Posterior vena cava (tissue), 2 donors: ENCODE results near the gene CPED1. TPM values are rescaled to one million over a fixed set of nuclear protein-coding genes. Genes with fewer than 3 reads are reported as not detected.

Source experiments
- DNase-seq: peaks from one replicate; pipeline ENCODE4 v3.0.0-alpha.2; 2020; ENCODE audit warnings: low spot score
- intact Hi-C, 2 donors: fragments of 100-400 bp; cut with DNase I; formaldehyde crosslinking; loops; one replicate each; pipeline versions ENCODE4 v1.14.1 to v1.14.2; 2022 to 2023
- total RNA-seq, 2 donors: library from RNA; stranded (reverse); fragmentation: NEBNext Ultra II Directional; extraction: Animal tissue kit (Norgen Biotek cat#: 25700); gene quantifications; one replicate each; pipeline ENCODE4 v1.2.1, GENCODE V29; 2021
- donor health status: DM: yes; HTN: yes; CAD: no.
- donor health status: DM: yes; HTN: yes; CAD: no.

Gene CPED1
- total RNA-seq, 2 donors from 2014 or later: 99.6 to 120 TPM

DNA sequence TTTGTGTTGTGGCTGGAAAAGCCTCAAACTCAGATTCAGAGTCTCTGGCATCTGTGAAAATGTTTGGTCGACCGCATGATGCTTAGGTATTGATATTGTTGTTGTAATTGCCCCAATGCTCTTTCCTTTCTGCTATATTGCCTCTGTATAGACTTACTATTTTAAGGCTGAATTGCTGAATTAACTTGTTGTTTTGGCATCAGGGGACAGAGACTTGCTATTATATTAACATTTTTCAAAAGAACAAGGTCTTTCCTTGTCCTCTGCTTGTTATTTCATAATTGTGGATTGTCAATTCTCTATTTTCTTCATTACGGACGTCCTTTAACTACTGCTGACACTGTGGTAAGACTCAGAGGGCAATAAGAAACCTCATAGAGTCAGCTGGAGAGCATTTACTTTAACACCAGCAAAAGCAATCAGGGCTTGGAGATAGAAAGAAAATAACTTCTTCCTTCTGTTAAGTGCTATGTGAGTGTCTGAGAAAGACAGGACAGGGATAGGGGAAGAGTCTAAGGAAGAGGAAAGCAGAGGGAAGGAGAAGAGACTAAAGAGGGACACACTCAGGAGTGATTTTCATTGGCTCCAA lies 17.6 kb downstream of the CPED1 start:
- no peak for DNase-seq
- intact Hi-C loops: no loop called here

DNA sequence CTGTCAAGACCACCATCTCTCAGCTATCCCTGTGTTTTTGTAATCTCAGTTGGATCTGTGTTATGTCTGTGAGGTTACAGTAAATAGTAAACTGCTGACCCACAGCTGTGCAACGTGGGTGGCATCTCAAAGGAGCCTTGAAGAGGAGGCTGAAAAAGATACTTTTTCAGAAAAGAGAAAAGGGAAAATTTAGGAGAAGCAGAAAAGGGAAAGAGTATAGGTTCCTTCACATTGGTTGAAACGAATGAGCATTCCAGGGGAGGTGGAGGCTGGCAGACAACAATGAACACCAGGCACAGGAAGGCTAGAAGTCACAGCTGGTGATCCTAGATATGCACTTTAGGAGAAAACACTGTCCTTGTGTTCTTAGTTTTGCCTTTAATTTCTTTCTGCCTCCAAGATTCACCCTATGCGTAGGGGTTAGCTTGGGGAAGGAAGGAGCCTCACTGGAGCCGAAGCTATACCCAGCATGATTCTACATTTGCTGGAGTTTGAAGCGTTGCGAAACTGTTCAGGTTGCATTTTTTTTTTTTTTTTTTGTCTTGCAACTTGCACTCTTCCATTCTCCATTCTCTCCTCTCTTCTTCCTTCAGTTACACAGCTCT lies 18.3 kb downstream of the CPED1 start:
- no peak for DNase-seq
- intact Hi-C loops: loop anchor here in 1 of 2 donors (1.0 kb wide), 1 partner anchor 17 kb away; no protein-coding TSS in a partner anchor

DNA sequence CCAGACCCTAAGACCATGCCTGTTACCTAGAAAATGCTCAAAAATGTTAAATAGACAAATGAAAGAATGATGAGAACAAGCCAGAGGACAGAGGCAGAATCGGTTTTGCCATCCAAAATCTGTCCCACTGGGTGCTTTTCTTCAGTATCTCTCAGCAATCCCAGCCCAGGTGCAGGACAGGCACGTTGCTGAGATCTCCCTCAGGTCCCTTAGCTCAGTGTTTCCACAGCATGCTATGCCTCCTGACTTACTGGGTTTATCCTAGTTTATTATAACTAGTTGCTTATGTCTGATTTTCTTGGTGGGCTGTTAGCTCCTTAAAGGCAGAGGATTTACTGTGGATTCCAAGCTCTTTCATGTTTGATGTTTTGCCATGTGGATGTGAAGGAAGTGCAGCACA lies 20.3 kb downstream of the CPED1 start:
- intact Hi-C loops: no loop called here
- DNase-seq: no peak

DNA sequence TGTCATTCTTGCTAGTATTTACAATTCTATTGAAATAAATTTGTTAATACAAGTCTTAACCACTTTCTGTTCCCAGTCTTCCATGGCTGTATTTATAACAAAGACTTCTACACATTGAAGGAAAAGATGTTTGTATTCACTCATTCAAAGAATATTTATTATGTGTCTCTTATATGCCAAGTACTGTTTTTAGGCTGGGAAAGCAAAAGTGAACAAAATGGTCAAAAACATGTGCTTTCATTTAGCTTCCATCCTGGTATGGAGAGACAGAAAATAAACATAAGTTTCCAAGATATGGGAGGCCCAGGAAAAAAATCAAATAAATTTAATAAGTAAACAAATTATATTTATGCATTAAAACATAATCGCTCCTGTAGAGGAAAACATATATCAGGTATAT lies 22.9 kb downstream of the CPED1 start:
- intact Hi-C loops: no loop called here
- DNase-seq: no peak

DNA sequence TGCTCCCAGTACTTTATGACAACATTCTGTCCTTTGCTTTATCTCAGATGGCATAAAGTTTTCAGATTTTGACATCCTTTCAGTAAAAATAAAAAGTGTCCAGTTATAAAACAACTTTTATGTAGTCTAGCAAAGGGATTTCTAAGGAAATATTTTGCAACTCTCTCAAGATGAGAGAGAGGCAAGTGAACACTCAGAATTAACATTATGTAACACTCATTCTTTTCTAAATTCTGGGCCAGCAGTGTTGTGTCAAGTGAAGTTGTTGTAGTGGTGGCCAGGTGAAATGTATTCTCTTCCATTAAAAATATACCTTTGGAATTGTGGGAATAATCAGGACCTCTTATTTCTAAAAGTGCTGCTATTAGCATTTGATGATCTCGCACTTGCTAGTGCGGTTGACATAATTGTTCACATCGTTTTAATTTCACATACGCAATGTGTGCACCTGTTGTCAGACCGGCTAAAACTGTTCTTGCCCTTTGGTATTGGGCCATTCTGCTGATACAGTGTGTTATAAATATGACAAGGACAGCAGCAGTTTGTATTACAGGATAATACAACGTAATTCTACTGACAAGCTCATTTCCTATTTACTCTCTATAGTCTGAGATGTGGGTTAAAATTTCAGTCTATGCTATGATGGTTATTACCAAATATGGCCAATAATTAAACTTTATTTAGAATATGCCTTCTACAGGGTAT lies 23.8 kb downstream of the CPED1 start:
- no peak for DNase-seq
- intact Hi-C loops: no loop called here

DNA sequence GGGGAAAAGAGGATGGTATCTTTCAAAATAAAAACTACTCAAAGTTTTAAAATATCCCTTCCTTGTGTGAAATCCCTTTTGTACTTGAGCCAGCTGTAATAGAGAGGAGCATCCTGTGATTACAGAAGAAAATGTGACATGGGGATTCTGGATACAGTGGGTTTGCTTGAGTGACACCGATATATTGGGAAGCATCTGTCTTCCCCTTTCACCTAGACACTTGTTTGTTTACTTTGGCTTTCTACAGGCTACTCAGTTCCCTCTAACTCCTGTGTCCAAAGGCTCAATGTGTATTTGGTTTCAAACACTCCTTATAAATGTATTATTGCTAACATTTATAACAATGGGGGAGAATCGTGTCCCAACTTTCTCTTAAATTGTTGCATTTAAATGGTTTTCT lies 24.4 kb downstream of the CPED1 start:
- intact Hi-C loops: no loop called here
- DNase-seq: no peak

DNA sequence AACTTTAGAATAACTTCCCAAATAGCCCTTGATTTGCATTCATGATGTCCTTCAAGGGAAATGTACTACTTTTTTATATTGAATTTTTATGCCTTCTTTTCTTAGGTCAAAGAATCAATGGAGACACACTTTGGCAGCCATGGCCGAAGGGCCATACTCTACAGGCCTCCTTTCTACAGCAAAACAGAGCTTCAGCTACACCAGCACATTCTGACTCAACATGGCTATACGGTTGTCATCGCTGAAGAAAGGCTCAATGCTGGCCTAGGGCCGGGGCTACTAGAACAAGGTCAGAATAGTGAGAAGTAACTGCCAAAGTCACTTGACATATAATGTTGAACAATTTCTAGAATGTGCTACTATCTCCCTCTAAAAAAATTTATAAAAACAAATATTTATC lies 27.0 kb downstream of the CPED1 start:
- intact Hi-C loops: no loop called here
- DNase-seq: no peak

DNA sequence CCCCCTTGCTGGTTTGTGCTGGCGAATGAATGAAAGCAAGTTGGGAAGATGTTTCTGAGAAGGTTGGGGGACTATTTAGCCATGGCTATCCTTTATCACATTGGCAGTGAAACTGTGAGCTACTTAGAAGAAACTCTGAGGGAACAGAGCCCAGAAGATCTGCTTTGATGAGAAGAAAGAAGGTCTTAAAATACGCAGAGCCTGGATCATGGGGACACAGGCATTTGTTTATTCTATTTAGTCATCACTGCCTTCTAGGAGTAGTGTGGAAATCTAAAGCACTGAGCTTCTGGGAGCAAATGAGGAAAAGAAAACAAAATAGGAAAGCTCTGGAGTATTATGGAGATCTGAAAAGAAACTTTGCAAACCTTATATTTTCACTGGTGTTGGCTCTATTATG lies 28.5 kb downstream of the CPED1 start:
- intact Hi-C loops: no loop called here
- DNase-seq: no peak

DNA sequence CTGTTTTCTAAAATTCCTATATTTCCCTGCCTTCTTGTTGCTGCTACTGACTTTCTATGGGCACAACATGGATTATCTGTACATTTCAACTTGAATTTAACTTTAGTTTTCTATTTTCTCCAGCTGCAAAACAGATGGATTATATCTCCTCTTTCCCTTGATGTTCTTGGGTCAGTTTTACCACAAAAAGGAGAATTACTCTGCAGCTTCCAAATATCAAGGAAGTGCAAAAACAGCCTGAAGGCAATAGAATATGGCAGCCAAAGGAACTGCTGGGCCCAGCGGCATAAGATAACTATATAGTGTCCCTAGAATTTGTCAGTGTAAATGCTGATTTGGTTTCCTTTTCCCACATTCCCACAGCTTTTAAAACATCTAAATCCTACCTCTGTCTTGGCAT lies 29.1 kb downstream of the CPED1 start:
- no peak for DNase-seq
- intact Hi-C loops: no loop called here

DNA sequence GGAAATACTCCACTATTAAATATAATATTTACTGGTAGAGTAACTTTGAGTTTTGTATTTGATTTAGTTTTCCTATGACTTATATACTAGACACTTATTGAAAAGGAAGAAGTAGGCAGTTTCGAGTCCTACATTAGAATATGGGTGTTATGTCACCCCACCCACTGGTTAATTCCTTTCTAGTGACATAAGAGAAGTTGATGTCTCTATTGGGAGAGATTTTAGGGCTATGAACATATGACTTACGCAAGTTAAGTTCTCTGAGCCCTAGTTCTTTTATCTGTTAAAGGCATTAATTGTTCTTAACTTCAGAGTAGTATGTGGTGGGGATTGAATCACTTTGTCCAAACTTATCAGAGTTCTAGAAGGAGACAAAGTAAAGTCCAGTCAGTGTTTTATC lies 30.5 kb downstream of the CPED1 start:
- no peak for DNase-seq
- intact Hi-C loops: no loop called here

DNA sequence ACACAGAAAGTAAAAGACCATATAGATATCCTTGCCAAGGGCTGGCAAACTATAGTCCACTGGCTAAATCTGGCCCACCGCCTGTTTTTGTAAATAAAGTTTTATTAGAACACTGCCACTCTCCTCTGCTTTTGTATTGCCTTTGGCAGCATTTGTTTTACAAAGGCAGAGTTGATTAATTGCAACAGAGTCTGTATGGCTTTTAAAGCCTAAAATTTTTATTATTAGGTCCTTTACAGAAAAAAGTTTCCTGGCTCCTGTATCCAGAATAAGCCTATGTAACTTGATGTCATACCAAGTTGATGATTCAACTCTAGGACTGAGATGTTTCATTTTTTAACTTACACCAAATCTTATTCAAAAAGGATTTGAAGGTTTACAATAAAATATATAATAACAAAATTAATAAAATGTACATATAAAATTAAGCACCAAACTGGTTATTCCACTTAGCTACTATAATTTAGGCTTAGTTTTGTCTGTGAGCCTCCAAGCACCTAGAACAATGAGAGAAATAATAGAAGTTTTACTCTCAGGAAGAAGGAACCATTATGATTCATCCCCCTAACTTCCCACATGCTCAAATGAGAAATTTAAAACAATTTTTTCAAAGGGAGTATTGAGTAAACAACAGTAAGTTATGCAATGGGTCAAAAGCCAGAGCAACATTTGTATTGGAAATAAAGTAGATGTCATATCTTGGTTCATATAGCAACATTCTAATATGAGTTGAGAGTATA lies 31.9 kb downstream of the CPED1 start:
- no peak for DNase-seq
- intact Hi-C loops: no loop called here

DNA sequence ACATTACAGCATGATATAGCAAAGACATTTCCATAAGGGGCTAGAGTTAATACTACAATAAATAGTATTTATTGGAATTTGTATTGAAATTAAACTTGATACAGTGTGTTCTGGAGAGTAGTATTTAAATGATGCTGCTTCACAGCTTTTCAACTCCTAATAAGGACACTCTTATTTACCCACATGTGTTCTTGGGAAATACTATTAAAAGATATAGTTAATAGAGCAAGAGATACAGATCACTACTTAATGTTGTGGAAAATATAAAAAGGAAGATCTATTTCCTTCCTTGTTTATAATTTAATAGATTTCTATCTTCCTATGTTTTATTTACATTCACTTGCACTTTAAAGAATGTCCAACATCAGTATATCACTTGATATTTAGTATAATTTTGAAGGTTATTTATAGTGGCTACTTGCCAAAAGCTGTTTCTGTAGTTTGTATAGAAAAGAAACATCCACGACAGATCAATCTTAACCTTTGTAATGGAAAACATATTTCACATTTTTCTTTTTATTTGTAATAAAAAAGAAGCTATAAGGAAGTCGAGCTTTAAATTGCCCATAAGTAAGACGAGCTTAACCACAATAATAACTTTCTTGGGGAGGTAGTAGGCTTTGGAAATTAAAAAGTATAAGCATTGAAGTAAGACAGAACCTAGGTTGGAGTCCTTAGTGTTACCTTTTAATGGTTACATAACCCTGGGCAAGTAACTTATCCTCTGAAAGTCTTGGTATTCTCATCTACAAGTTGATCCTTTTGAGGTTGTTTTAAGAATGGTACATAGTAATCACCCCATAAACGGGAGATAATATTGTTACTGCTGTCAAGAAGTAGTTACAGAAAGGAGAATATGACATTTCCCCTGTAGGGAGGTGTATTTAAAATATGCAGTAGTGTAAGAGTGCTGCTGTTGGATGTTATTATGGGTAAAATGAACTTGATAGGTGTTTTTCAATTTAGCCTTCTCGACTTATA lies 32.8 kb downstream of the CPED1 start:
- intact Hi-C loops: no loop called here
- no peak for DNase-seq

DNA sequence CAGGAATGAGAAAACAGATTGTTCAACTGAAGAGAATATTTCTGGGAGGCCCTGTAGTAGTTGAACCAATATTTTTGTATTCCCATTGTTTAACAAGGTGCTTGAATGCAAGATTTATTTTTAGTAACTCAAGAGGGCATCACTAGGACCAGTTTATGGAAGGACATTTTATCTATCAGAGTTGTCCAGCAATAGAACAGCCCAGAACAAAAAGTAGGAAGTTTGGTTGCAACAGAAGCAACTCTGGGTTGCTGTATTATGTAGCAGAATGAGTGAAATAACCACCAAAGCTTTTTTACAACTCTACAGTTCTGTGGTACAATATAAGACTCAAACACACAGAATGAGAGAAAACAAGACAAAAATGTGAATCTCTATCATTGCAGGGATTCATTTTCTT lies 34.7 kb downstream of the CPED1 start:
- DNase-seq: no peak
- intact Hi-C loops: no loop called here

DNA sequence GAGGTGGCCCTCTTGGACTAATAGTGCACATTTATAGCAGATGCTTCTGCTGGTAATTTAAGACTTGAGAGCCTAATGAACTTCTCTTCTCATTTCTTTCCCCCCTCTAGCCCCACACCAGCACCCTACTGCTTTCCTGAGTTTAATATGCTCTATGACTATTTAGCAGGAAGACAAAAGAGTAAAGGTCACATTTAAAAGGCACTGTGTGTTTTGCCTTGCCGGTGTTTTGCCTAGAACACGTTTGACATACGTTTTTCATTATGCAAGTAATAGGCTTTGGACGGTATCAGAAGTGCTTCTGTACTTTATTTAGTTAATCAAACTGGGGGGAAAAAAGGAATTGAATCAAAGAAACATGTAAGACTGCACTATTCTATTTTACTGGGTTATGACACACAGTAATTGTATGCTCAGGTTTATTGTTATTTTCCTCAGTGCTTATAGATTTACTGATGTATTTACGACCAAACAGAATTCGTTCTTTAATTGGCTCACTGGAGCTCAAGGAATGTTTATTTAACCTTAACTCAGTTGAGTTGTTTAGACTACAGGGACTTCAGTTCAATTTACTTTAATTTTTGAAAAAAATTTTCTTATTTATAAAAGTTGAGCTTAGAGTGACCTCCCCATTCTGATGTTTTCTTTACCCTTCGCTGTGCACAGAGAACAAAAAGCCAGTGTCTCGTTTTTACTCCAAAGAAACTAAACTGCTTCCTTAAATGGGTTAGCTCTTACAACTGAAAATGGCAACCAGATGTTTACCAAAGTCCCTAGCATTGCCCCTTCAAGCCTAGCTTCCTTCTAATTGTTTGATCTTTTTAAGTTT lies 35.4 kb downstream of the CPED1 start:
- DNase-seq: no peak
- intact Hi-C loops: no loop called here

DNA sequence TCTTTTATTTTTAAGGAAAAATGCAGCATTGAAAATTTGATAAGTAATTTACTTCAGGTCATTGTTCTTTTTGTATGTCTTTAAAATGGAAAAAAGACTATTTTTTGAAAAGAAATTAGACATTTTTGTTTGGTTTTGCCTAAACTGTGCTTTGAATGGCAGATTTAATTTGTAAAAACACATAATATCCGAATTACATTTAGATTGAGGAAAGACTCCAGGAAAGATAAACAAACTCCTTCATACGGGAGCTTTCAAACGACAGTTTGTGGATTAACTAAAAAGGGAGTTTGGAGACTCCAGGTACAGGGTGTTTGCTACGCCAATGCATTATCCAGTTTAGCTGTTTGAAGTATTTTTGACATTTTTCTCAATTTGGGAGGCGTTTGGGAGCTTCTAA lies 36.1 kb downstream of the CPED1 start:
- intact Hi-C loops: no loop called here
- no peak for DNase-seq

DNA sequence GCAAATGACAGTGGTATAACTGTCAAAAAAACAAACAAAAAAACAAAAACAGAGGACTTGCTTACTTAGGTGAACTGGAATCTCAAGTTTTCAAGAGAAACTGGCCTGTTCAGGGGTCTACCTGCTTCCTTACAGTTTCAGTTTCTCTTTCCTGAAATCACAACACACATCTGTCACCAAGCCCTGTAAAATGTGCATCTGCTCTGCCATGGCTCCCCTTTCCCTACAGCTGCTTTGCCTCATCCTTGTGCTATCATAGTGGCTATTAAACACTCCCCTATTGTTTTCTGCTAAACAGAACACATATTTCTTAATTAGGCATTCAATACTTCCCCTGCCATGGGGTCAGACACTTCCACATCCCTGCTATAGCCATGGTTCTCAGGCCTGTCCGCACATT lies 37.6 kb downstream of the CPED1 start:
- DNase-seq: no peak
- intact Hi-C loops: no loop called here

DNA sequence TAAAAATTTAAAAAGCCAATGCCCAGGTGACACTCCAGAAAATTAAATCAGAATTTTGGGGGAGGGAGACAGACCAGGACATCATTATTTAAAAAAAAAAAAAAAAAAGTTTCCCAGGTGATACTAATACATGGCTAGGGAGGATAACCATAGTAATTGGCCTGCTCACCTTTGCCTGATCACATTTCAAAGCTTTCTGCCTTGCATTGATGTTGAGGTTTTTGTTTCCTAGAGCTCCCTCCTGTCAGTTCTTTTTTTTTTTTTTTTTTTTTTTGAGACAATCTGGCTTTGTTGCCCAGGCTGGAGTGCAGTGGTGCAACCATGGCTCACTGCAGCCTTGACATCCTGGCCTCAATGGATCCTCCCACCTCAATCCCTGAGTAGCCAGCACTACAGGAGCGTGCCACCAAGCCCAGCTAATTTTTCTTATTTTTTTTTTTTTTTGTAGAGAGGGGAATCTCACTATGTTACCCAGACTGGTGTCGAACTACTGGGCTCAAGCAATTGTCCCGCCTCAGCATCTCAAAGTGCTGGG lies 38.1 kb downstream of the CPED1 start:
- intact Hi-C loops: no loop called here
- no peak for DNase-seq
